ENCODE measurements around the gene DOCK10. TPM values are rescaled to one million over a fixed set of nuclear protein-coding genes. Genes with fewer than 3 reads are reported as not detected.

The DOCK10 gene
- total and polyA plus RNA-seq, 2 donors (not counting 3 experiments of a cell fraction or from before 2014, with no cell fraction given): 5.8 to 23.0 TPM

GRCh38 chr2:224729435-224729834, 312.8 kb downstream of the DOCK10 start:
- H3K4me3 ChIP-seq (replicated peaks in 1 of 3; ENCODE audit: insufficient read depth in 1 of 3, low read depth in 1 of 3, low read length in 3 of 3): no peak overlapping the region
- no peaks in the 10 kb centered on the region for H4K20me1 ChIP-seq (replicated peaks; ENCODE audit: control insufficient read depth, extremely low read depth, insufficient read depth, low read length)
- DNase-seq (ENCODE audit: low read depth, low spot score) (no peak), FAIRE-seq (no peak)
- ChIA-PET CTCF (no interaction called here), POLR2A (no interaction called here)
- dilution Hi-C loops (cut with MboI; ENCODE audit: extremely low pct_ligation_motif_present, low sequenced_read_pairs) (no loop called here), intact Hi-C loops (cut with micrococcal nuclease) (no loop called here)
- H3K4me1 ChIP-seq (ENCODE audit: control insufficient read depth, extremely low read depth, insufficient read depth, low read length): no peaks in the 10 kb centered on the region
- H3K9me3 ChIP-seq (replicated peaks; ENCODE audit: control insufficient read depth, insufficient read depth, low read length): no peaks in the 10 kb centered on the region
- no peak overlapping the region for H3K9ac ChIP-seq (replicated peaks; ENCODE audit: extremely low read depth, insufficient read depth, low read length)
- no peaks in the 10 kb centered on the region for H3K9me1 ChIP-seq (replicated peaks; ENCODE audit: control insufficient read depth, extremely low read depth, insufficient read depth, low read length)
- no TSS peak for BruUV-seq (replicated peaks)
- no peaks in the 10 kb centered on the region for H3K27me3 ChIP-seq (ENCODE audit: control insufficient read depth in 2 of 2, insufficient read depth in 2 of 2, low read length in 2 of 2)
- TF ChIP-seq, protein P1, sequence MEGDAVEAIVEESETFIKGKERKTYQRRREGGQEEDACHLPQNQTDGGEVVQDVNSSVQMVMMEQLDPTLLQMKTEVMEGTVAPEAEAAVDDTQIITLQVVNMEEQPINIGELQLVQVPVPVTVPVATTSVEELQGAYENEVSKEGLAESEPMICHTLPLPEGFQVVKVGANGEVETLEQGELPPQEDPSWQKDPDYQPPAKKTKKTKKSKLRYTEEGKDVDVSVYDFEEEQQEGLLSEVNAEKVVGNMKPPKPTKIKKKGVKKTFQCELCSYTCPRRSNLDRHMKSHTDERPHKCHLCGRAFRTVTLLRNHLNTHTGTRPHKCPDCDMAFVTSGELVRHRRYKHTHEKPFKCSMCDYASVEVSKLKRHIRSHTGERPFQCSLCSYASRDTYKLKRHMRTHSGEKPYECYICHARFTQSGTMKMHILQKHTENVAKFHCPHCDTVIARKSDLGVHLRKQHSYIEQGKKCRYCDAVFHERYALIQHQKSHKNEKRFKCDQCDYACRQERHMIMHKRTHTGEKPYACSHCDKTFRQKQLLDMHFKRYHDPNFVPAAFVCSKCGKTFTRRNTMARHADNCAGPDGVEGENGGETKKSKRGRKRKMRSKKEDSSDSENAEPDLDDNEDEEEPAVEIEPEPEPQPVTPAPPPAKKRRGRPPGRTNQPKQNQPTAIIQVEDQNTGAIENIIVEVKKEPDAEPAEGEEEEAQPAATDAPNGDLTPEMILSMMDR (IDR thresholded peaks at IDR 0.05; ENCODE audit: extremely low read depth in 1 of 2, insufficient read depth in 1 of 2, low read depth in 1 of 2, low read length in 2 of 2): no peak
- TF ChIP-seq MYC (IDR thresholded peaks at IDR 0.05; ENCODE audit: low read depth, low read length): no peak
- TF ChIP-seq FOS (IDR thresholded peaks at IDR 0.05; ENCODE audit: borderline replicate concordance, insufficient read depth, low read length): no peak
- no peak for TF ChIP-seq EZH2 (IDR thresholded peaks at IDR 0.05; ENCODE audit: borderline replicate concordance, low read depth, low read length, severe bottlenecking)
- TF ChIP-seq, protein P2, sequence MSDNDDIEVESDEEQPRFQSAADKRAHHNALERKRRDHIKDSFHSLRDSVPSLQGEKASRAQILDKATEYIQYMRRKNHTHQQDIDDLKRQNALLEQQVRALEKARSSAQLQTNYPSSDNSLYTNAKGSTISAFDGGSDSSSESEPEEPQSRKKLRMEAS (IDR thresholded peaks at IDR 0.05; ENCODE audit: insufficient read depth, insufficient read length): no peak
- no peak for TF ChIP-seq GATA2 (IDR thresholded peaks at IDR 0.05; ENCODE audit: insufficient read depth, insufficient read length, low read depth, low read length)
- TF ChIP-seq POLR2A (IDR thresholded peaks at IDR 0.05; ENCODE audit: low read depth, low read length): no peak
- no peak for TF ChIP-seq POLR2AphosphoS5 (IDR thresholded peaks at IDR 0.05; ENCODE audit: insufficient read depth, low read depth, low read length)
- TF ChIP-seq JUN (IDR thresholded peaks at IDR 0.05; ENCODE audit: borderline replicate concordance, insufficient read depth, insufficient read length, low read depth): no peak
- no peak overlapping the region for H3K4me2 ChIP-seq (ENCODE audit: insufficient read depth, low read length)
- no peaks in the 10 kb centered on the region for H3K79me2 ChIP-seq (ENCODE audit: control insufficient read depth, insufficient read depth, low read length)
- H3K36me3 ChIP-seq (ENCODE audit: control insufficient read depth in 2 of 2, extremely low read depth in 1 of 2, insufficient read depth in 2 of 2, low read length in 2 of 2): no peaks in the 10 kb centered on the region
- no peak overlapping the region for H3K27ac ChIP-seq (ENCODE audit: insufficient read depth, low read depth, low read length)
- no peak overlapping the region for H2AFZ ChIP-seq (ENCODE audit: low read depth, low read length)
